H9 (cell line): Measurements from ENCODE around the gene NRP2. TPM values are rescaled to one million over a fixed set of nuclear protein-coding genes. Genes with fewer than 3 reads are reported as not detected.

ENCODE experiments used
- DNase-seq: peaks from one replicate; pipeline ENCODE4 v3.0.0-alpha.2; 2017
- H2AFZ ChIP-seq: one replicate; pipeline ENCODE4 v1.6.1; 2013; ENCODE audit warnings: mild to moderate bottlenecking, low read length, control low read depth, moderate library complexity
- H2AK5ac ChIP-seq: 2 replicates; pipeline ENCODE4 v1.6.1; 2013; ENCODE audit warnings: low read length, control low read depth, mixed read lengths; ENCODE audit not compliant: insufficient read length
- H2BK120ac ChIP-seq: one replicate; pipeline ENCODE4 v1.6.1; 2013; ENCODE audit warnings: low read depth, mild to moderate bottlenecking, low read length, control low read depth, inconsistent platforms; ENCODE audit not compliant: poor library complexity, severe bottlenecking
- H2BK12ac ChIP-seq: 2 replicates; pipeline ENCODE4 v1.6.1; 2013; ENCODE audit warnings: low read length, control low read depth, mixed read lengths, low read depth; ENCODE audit not compliant: insufficient read length
- H2BK15ac ChIP-seq: 2 replicates; pipeline ENCODE4 v1.6.1; 2013; ENCODE audit warnings: low read depth, low read length, control low read depth
- H2BK20ac ChIP-seq: one replicate; pipeline ENCODE4 v1.6.1; 2013; ENCODE audit warnings: low read depth, mild to moderate bottlenecking, low read length, control low read depth, inconsistent platforms; ENCODE audit not compliant: poor library complexity, severe bottlenecking
- H2BK5ac ChIP-seq: 2 replicates; pipeline ENCODE4 v1.6.1; 2013; ENCODE audit warnings: low read length, control low read depth, mixed read lengths; ENCODE audit not compliant: insufficient read length
- H3K14ac ChIP-seq: 2 replicates; pipeline ENCODE4 v1.6.1; 2013; ENCODE audit warnings: low read length, control low read depth; ENCODE audit not compliant: insufficient read depth
- H3K18ac ChIP-seq: 2 replicates; pipeline ENCODE4 v1.6.1; 2013; ENCODE audit warnings: low read depth, mild to moderate bottlenecking, mixed read lengths, low read length, control low read depth; ENCODE audit not compliant: insufficient read length
- H3K23ac ChIP-seq: 2 replicates; pipeline ENCODE4 v1.6.1; 2013; ENCODE audit warnings: low read length, control low read depth, mixed read lengths, low read depth; ENCODE audit not compliant: insufficient read length
- H3K23me2 ChIP-seq: 2 replicates; pipeline ENCODE4 v1.6.1; 2013; ENCODE audit warnings: low read depth, mild to moderate bottlenecking, mixed read lengths, low read length, control low read depth; ENCODE audit not compliant: insufficient read length, poor library complexity, severe bottlenecking
- H3K27ac ChIP-seq: 2 replicates; pipeline ENCODE4 v1.5.1; 2013; ENCODE audit warnings: low read length, control low read depth, mixed read lengths, low read depth; ENCODE audit not compliant: insufficient read length
- H3K27me3 ChIP-seq: 2 replicates; pipeline ENCODE4 v1.6.1; 2013; ENCODE audit warnings: low read length, control low read depth, inconsistent platforms; ENCODE audit not compliant: insufficient read depth
- H3K4ac ChIP-seq: 2 replicates; pipeline ENCODE4 v1.6.1; 2013; ENCODE audit warnings: low read depth, mild to moderate bottlenecking, control low read depth, inconsistent platforms, low read length, moderate library complexity
- H3K4me1 ChIP-seq: 2 replicates; pipeline ENCODE4 v1.6.1; 2013; ENCODE audit warnings: low read length, control low read depth, inconsistent platforms; ENCODE audit not compliant: insufficient read depth
- H3K4me2 ChIP-seq: 2 replicates; pipeline ENCODE4 v1.6.1; 2013; ENCODE audit warnings: low read length, control low read depth, mixed read lengths; ENCODE audit not compliant: insufficient read length, insufficient read depth
- H3K56ac ChIP-seq: 2 replicates; pipeline ENCODE4 v1.6.1; 2013; ENCODE audit warnings: low read depth, mild to moderate bottlenecking, mixed read lengths, low read length, control low read depth; ENCODE audit not compliant: insufficient read length
- H3K79me1 ChIP-seq: 2 replicates; pipeline ENCODE4 v1.6.1; 2013; ENCODE audit warnings: low read depth, mild to moderate bottlenecking, moderate library complexity, low read length, control low read depth, inconsistent platforms; ENCODE audit not compliant: insufficient read depth, poor library complexity, severe bottlenecking
- H3K79me2 ChIP-seq: 2 replicates; pipeline ENCODE4 v1.6.1; 2013; ENCODE audit warnings: low read length, control low read depth, inconsistent platforms; ENCODE audit not compliant: insufficient read depth
- H3K9ac ChIP-seq: 2 replicates; pipeline ENCODE4 v1.6.1; 2013; ENCODE audit warnings: low read length, control low read depth, mixed read lengths; ENCODE audit not compliant: insufficient read length; ENCODE audit errors: extremely low read depth
- H3K9me3 ChIP-seq: one replicate; pipeline ENCODE4 v1.6.1; 2013; ENCODE audit warnings: low read depth, low read length, inconsistent platforms; ENCODE audit not compliant: control insufficient read depth
- H3T11ph ChIP-seq: one replicate; pipeline ENCODE4 v1.6.1; 2013; ENCODE audit warnings: mild to moderate bottlenecking, low read length, control low read depth, inconsistent platforms
- H4K20me1 ChIP-seq: one replicate; pipeline ENCODE4 v1.6.1; 2013; ENCODE audit not compliant: control insufficient read depth, insufficient read length, insufficient read depth
- H4K5ac ChIP-seq: 2 replicates; pipeline ENCODE4 v1.6.1; 2013; ENCODE audit warnings: low read depth, mild to moderate bottlenecking, mixed read lengths, low read length, control low read depth; ENCODE audit not compliant: insufficient read length
- H4K8ac ChIP-seq: replicated peaks from 2 replicates; pipeline ENCODE4 v1.6.1; 2013; ENCODE audit warnings: low read length, control low read depth, mixed read lengths, low read depth; ENCODE audit not compliant: insufficient read length
- H4K91ac ChIP-seq: 2 replicates; pipeline ENCODE4 v1.6.1; 2013; ENCODE audit warnings: low read depth, mild to moderate bottlenecking, moderate library complexity, mixed read lengths, low read length, control low read depth; ENCODE audit not compliant: insufficient read length
- H3K27ac Mint-ChIP-seq, 3 experiments: 2 replicates in 2 of 3; 3 replicates in 1 of 3; pipeline ENCODE4 v1.8.0; 2020 to 2021; ENCODE audit warnings: mixed read lengths in 3 of 3, mild to moderate bottlenecking in 1 of 3, moderate library complexity in 1 of 3
- H3K27me3 Mint-ChIP-seq: 2 replicates; pipeline ENCODE4 v1.8.0; 2021; ENCODE audit warnings: low read depth, mild to moderate bottlenecking, moderate library complexity, mixed read lengths
- H3K36me3 Mint-ChIP-seq, 3 experiments: 2 replicates in 2 of 3; 3 replicates in 1 of 3; pipeline ENCODE4 v1.8.0; 2020 to 2021; ENCODE audit warnings: low read depth in 3 of 3, mixed read lengths in 3 of 3; ENCODE audit not compliant: insufficient read depth in 1 of 3
- H3K4me1 Mint-ChIP-seq, 2 experiments: 2 replicates each; pipeline ENCODE4 v1.8.0; 2020; ENCODE audit warnings: mixed read lengths in 2 of 2
- H3K4me3 Mint-ChIP-seq, 2 experiments: 2 replicates in 1 of 2; 3 replicates in 1 of 2; pipeline ENCODE4 v1.8.0; 2020 to 2021; ENCODE audit warnings: mild to moderate bottlenecking in 2 of 2, mixed read lengths in 2 of 2, moderate library complexity in 1 of 2
- H3K9me3 Mint-ChIP-seq, 2 experiments: 2 replicates in 1 of 2; 3 replicates in 1 of 2; pipeline ENCODE4 v1.8.0; 2020; ENCODE audit warnings: mild to moderate bottlenecking in 2 of 2, mixed read lengths in 2 of 2, moderate library complexity in 1 of 2
- WGBS: extraction: QIAGEN DNeasy Blood & Tissue Kit; methylation state at CpG from one replicate; pipeline ENCODE4 v1.1.7; 2013; ENCODE audit warnings: missing lambda C conversion rate, low lambda C conversion rate, mixed read lengths; ENCODE audit not compliant: insufficient read length; ENCODE audit errors: extremely low coverage; 5-methylcytosine and 5-hydroxymethylcytosine counted together
- total RNA-seq: library from RNA; stranded (reverse); gene quantifications from 2 replicates; pipeline ENCODE4 v1.2.1, GENCODE V29; 2021
- TF ChIP-seq, protein P1 (sequence below): fragments of 200-600 bp; sonication (generic); conservative IDR thresholded peaks from 3 replicates; pipeline ENCODE4 v1.8.0; 2021; ENCODE audit warnings: antibody characterized with exemption, mild to moderate bottlenecking

The NRP2 gene
- total RNA-seq, 1 experiment from 2014 or later = 19.7 TPM

DNA sequence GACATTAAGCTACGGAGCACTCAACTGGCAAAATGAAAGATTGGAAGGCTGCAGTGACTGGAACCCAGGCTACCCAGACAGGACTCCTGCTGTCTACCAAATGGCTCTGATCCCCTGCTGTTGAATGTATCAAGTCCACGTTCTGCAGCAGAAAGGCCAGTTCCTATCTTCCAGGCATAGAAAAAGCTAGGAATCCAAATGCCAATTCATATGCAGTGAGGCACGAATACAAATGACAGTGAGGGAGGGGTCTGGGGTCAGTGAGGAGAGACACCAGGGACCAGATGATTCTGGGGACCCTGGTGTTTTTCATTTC is 5.3 kb downstream of the NRP2 start:
- Histone ChIP-seq H2BK15ac (no peak overlapping the region; the same call in 1 of the 2 replicates), H3K79me1 (no peaks in the 10 kb centered on the region), H2AK5ac (no peak overlapping the region), H3K4ac (no peak overlapping the region), H2BK20ac (no peak overlapping the region), H4K91ac (no peak overlapping the region), H3K79me2 (peaks cover 2% of the 10 kb centered on the region; the same call in 1 of the 2 replicates), H3K56ac (no peak overlapping the region), H3K9me3 (no peaks in the 10 kb centered on the region), H2BK12ac (no peak overlapping the region), H3K18ac (no peak overlapping the region), H3K9ac (no peak overlapping the region), H3K4me1 (peaks cover 2% of the 10 kb centered on the region; the same call in 1 of the 2 replicates), H3K23me2 (peaks cover 34% of the 10 kb centered on the region), H3K4me2 (no peak overlapping the region), H3K23ac (no peak overlapping the region), H2AFZ (no peak overlapping the region), H2BK120ac (no peak overlapping the region), H4K5ac (no peak overlapping the region), H4K20me1 (no peaks in the 10 kb centered on the region), H3K27me3 (peaks cover 26% of the 10 kb centered on the region; the same call in 1 of the 2 replicates), H3K14ac (no peak overlapping the region), H2BK5ac (no peak overlapping the region), H3K27ac (no peak overlapping the region), H3T11ph (no peak overlapping the region), H4K8ac (no peak overlapping the region)
- Mint-ChIP-seq H3K9me3 (no peaks in the 10 kb centered on the region; a peak in 1 of 5 replicates), H3K4me3 (no peak overlapping the region; a peak in 1 of 5 replicates), H3K27ac (no peak overlapping the region), H3K4me1 (peaks cover 60 to 71% of the 10 kb centered on the region in 2 experiments), H3K27me3 (peaks cover 65% of the 10 kb centered on the region), H3K36me3 (peaks cover 0 to 9% (median 5%) of the 10 kb centered on the region in 3 experiments; a peak in 5 of 7 replicates)
- WGBS = no CpG with 5 or more reads among the region's 3 CpGs
- TF ChIP-seq, protein P1, sequence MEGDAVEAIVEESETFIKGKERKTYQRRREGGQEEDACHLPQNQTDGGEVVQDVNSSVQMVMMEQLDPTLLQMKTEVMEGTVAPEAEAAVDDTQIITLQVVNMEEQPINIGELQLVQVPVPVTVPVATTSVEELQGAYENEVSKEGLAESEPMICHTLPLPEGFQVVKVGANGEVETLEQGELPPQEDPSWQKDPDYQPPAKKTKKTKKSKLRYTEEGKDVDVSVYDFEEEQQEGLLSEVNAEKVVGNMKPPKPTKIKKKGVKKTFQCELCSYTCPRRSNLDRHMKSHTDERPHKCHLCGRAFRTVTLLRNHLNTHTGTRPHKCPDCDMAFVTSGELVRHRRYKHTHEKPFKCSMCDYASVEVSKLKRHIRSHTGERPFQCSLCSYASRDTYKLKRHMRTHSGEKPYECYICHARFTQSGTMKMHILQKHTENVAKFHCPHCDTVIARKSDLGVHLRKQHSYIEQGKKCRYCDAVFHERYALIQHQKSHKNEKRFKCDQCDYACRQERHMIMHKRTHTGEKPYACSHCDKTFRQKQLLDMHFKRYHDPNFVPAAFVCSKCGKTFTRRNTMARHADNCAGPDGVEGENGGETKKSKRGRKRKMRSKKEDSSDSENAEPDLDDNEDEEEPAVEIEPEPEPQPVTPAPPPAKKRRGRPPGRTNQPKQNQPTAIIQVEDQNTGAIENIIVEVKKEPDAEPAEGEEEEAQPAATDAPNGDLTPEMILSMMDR = no peak
- DNase-seq = no peak
